K562 (cell line): ENCODE measurements around the gene MMP23B. TPM values are rescaled to one million over a fixed set of nuclear protein-coding genes. Genes with fewer than 3 reads are reported as not detected.

Source experiments
- CEBPZ ChIP-seq: fragments of 150-350 bp; IDR thresholded peaks from 2 replicates; pipeline ENCODE4 v1.6.1; 2014; ENCODE audit warnings: low read depth, mild to moderate bottlenecking, low read length, borderline replicate concordance
- CREB1 ChIP-seq, 2 experiments: sonication (generic) in 1 of 2; formaldehyde crosslinking in 1 of 2; IDR thresholded peaks; 2 replicates each; pipeline versions ENCODE4 v1.6.1 to v1.8.0; 2012 to 2022; ENCODE audit warnings: inconsistent platforms in 1 of 2, mild to moderate bottlenecking in 1 of 2, missing genetic modification reagents in 1 of 2, moderate library complexity in 1 of 2
- FOXK1 ChIP-seq: sonication (generic); formaldehyde crosslinking; IDR thresholded peaks from 2 replicates; pipeline ENCODE4 v1.8.0; 2022; ENCODE audit warnings: missing genetic modification reagents, mild to moderate bottlenecking, borderline replicate concordance
- HOXB6 ChIP-seq: fragments of 250-450 bp; sonication (Bioruptor Pico); IDR thresholded peaks from 2 replicates; pipeline ENCODE4 v1.5.1; 2022; ENCODE audit warnings: mild to moderate bottlenecking, borderline replicate concordance
- KAT7 ChIP-seq: sonication (generic); formaldehyde crosslinking; IDR thresholded peaks from 2 replicates; pipeline ENCODE4 v1.8.0; 2022; ENCODE audit warnings: missing genetic modification reagents, mild to moderate bottlenecking, borderline replicate concordance
- KAT8 ChIP-seq: fragments of 450-650 bp; IDR thresholded peaks from 2 replicates; pipeline ENCODE4 v1.6.1; 2016; ENCODE audit warnings: low read depth, mild to moderate bottlenecking
- KLF1 ChIP-seq: fragments of 450-650 bp; IDR thresholded peaks from 2 replicates; pipeline ENCODE4 v1.6.1; 2016; ENCODE audit warnings: missing genetic modification characterization, missing compliant biosample characterization
- MYC ChIP-seq, 2 experiments: fragments of 250-450 bp in 1 of 2; sonication (Bioruptor Pico) in 1 of 2; IDR thresholded peaks; 2 replicates each; pipeline versions ENCODE4 v1.5.1 to v1.6.1; 2012 to 2021; ENCODE audit warnings: low read depth in 2 of 2, borderline replicate concordance in 1 of 2, improper control_type of control experiment in 1 of 2, low read length in 1 of 2, mild to moderate bottlenecking in 1 of 2, moderate library complexity in 1 of 2
- NCOA1 ChIP-seq: fragments of 450-650 bp; IDR thresholded peaks from 2 replicates; pipeline ENCODE4 v1.6.1; 2016; ENCODE audit warnings: low read depth
- NRF1 ChIP-seq, 2 experiments: fragments of 450-650 bp; IDR thresholded peaks in 1 of 2; conservative IDR thresholded peaks in 1 of 2; 2 replicates each; pipeline ENCODE4 v1.6.1; 2014; ENCODE audit warnings: mild to moderate bottlenecking in 2 of 2
- RNF219 ChIP-seq: fragments of 250-450 bp; sonication (Bioruptor Pico); IDR thresholded peaks from 2 replicates; pipeline ENCODE4 v1.5.0; 2022; ENCODE audit warnings: mild to moderate bottlenecking
- SMARCB1 ChIP-seq: IDR thresholded peaks from 2 replicates; pipeline ENCODE4 v1.6.1; 2011; ENCODE audit warnings: improper control_type of control experiment, low read depth; ENCODE audit not compliant: insufficient read length
- YY1 ChIP-seq, 3 experiments: IDR thresholded peaks; 2 replicates each; pipeline ENCODE4 v1.6.1; 2011; ENCODE audit warnings: low read length in 2 of 3, mild to moderate bottlenecking in 2 of 3, moderate library complexity in 2 of 3, borderline replicate concordance in 1 of 3, control low read depth in 1 of 3, low read depth in 1 of 3; ENCODE audit not compliant: insufficient read depth in 3 of 3, insufficient replicate concordance in 2 of 3, control insufficient read depth in 1 of 3, insufficient read length in 1 of 3; ENCODE audit errors: extremely low read depth in 1 of 3
- ZBTB8A ChIP-seq: fragments of 450-650 bp; IDR thresholded peaks from 2 replicates; pipeline ENCODE4 v1.6.1; 2018; ENCODE audit warnings: mild to moderate bottlenecking, moderate library complexity; ENCODE audit not compliant: partially characterized antibody
- ZNF324 ChIP-seq: fragments of 250-450 bp; sonication (Bioruptor Pico); IDR thresholded peaks from 2 replicates; pipeline ENCODE4 v1.4.0; 2020; ENCODE audit warnings: mild to moderate bottlenecking
- ZNF778 ChIP-seq: fragments of 450-650 bp; formaldehyde crosslinking; IDR thresholded peaks from 2 replicates; pipeline ENCODE4 v1.4.0; 2020; ENCODE audit warnings: mild to moderate bottlenecking, moderate library complexity
- polyA plus RNA-seq, 8 experiments: library from polyadenylated mRNA; depleted of rRNA in 4 of 8; stranded (reverse) in 5 of 8; unstranded in 3 of 8; fragments of >200 nt; fragmentation: Nextera tagmentation in 2 of 8; fragmentation: Illumina TruSeq in 1 of 8; extraction: Ambion mirVana in 2 of 8; extraction: Trizol in 1 of 8; gene quantifications; 2 replicates each; pipeline versions ENCODE4 v1.2.1 to v1.2.3, GENCODE V29; 2011 to 2014; ENCODE audit warnings: inconsistent platforms in 1 of 8, missing spikeins in 1 of 8
- total RNA-seq, 7 experiments: library from RNA; depleted of rRNA in 6 of 7; stranded (reverse); fragments of >200 nt in 6 of 7; fragmentation: Illumina TruSeq in 2 of 7; extraction: Trizol in 2 of 7; gene quantifications; 2 replicates each; pipeline versions ENCODE4 v1.2.1 to v1.2.3, GENCODE V29; 2011 to 2021; ENCODE audit warnings: low replicate concordance in 1 of 7
- TF ChIP-seq, protein P1 (sequence below): fragments of 250-450 bp; sonication (Bioruptor Pico); IDR thresholded peaks from 2 replicates; pipeline ENCODE4 v1.5.0; 2021; ENCODE audit warnings: mild to moderate bottlenecking, borderline replicate concordance

Gene MMP23B
- total and polyA plus RNA-seq, 9 of the 15 experiments (the other 6 are each of a cell fraction or from before 2014, with no cell fraction given) = 0.28 to 1.2 (median 0.41) TPM; not detected in 5

DNA sequence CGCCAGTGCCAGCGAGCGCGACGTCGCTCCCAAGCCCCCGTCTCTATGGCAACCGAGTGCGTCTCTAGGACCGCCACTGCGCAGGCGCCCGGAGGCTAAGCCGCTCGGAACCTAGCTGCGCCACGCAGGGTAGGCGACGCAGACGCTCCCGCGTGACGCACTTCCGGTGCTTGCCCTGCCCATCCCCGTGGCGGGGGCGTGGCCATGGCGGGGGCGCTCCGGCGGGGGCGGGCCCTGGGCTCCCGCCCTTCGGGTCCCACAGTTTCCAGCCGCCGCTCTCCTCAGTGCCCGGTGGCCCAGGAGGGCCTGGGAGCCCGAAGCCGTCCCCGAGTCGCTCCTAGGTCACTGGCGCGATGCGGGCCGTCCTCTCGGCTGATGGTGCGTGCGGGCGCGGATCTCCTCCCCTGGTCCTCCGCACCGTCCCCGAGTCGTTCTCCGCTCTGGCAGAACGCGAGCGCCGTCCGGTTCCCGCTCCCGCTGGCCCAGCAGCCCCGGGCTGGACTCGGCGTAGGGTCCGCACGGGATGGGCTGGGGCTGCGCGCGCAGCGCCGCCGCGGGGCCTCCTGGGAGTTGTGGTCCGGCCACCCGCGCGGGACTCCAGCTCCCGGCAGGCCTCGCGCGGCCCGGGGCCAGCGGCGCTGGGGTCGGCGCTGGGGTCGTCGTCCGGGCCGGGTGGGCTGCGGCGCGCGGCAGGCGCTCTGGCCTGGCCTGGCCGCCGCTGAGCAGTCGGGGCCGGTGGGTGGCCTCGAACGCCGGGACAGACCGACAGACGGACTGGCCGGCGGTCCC is 16.5 kb upstream of the MMP23B start, which contains the start of gene MIB2 (continued):
- TF ChIP-seq, protein P1, sequence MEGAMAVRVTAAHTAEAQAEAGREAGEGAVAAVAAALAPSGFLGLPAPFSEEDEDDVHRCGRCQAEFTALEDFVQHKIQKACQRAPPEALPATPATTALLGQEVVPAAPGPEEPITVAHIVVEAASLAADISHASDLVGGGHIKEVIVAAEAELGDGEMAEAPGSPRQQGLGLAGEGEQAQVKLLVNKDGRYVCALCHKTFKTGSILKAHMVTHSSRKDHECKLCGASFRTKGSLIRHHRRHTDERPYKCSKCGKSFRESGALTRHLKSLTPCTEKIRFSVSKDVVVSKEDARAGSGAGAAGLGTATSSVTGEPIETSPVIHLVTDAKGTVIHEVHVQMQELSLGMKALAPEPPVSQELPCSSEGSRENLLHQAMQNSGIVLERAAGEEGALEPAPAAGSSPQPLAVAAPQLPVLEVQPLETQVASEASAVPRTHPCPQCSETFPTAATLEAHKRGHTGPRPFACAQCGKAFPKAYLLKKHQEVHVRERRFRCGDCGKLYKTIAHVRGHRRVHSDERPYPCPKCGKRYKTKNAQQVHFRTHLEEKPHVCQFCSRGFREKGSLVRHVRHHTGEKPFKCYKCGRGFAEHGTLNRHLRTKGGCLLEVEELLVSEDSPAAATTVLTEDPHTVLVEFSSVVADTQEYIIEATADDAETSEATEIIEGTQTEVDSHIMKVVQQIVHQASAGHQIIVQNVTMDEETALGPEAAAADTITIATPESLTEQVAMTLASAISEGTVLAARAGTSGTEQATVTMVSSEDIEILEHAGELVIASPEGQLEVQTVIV (CRISPR knock-in tag) = no peak
- TF ChIP-seq KAT7 (CRISPR knock-in tag) (peak; percentile 91; the same call in 1 of the 2 replicates), FOXK1 (CRISPR knock-in tag) (no peak), CREB1 (IDR thresholded peaks at IDR 0.05) (peak; percentile 99), CREB1 (CRISPR knock-in tag; IDR thresholded peaks at IDR 0.05) (peak; percentile 99), ZNF778 (no peak), NRF1 (conservative IDR thresholded peaks at IDR 0.05 in 1 of 2, IDR thresholded peaks at IDR 0.05 in 1 of 2) (peak; percentile 99), NCOA1 (peak; percentile 27; the same call in 1 of the 2 replicates), KAT8 (no peak), MYC (IDR thresholded peaks at IDR 0.05; ENCODE audit: low read depth, low read length) (peak; percentile 80), MYC (CRISPR knock-in tag; IDR thresholded peaks at IDR 0.05; ENCODE audit: borderline replicate concordance, low read depth) (no peak), KLF1 (no peak), HOXB6 (no peak), CEBPZ (no peak), ZNF324 (CRISPR knock-in tag) (no peak), RNF219 (CRISPR knock-in tag) (no peak), YY1 (IDR thresholded peaks at IDR 0.05; ENCODE audit: borderline replicate concordance in 1 of 3, control insufficient read depth in 1 of 3, extremely low read depth in 1 of 3, insufficient read depth in 3 of 3, insufficient read length in 1 of 3, insufficient replicate concordance in 2 of 3, low read depth in 1 of 3, low read length in 2 of 3) (peak in 2 of 3 experiments; percentile 56 to 61), SMARCB1 (no peak), ZBTB8A (no peak)
